Tibial nerve (tissue), 4 donors: ENCODE data around the gene KRTAP10-9. TPM values are rescaled to one million over a fixed set of nuclear protein-coding genes. Genes with fewer than 3 reads are reported as not detected.
"Not testable (repeated sequence)": the region's sequence is repeated elsewhere in the genome, so short reads cannot be mapped to it uniquely, and the experiment has no call there.

Experiments
- DNase-seq, 2 donors: peaks; one replicate each; pipeline ENCODE4 v3.0.0-alpha.2; 2019; ENCODE audit warnings: low spot score in 2 of 2
- H3K27ac ChIP-seq, 4 donors: fragments of 200-600 bp; sonication (generic) in 3 of 4; one replicate each; pipeline ENCODE4 v1.5.1; 2017 to 2019; ENCODE audit warnings: mild to moderate bottlenecking in 1 of 4
- H3K27me3 ChIP-seq, 2 donors: fragments of 200-600 bp; sonication (generic) in 1 of 2; one replicate each; pipeline versions ENCODE4 v1.5.1 to v1.6.0; 2017 to 2019
- H3K36me3 ChIP-seq, 3 donors: fragments of 200-600 bp; sonication (generic); one replicate each; pipeline ENCODE4 v1.5.1; 2018 to 2019
- H3K4me1 ChIP-seq, 4 donors: fragments of 200-600 bp; sonication (generic) in 3 of 4; one replicate each; pipeline ENCODE4 v1.5.1; 2017 to 2019
- H3K4me3 ChIP-seq, 4 donors: fragments of 200-600 bp; sonication (generic) in 3 of 4; one replicate each; pipeline ENCODE4 v1.5.1; 2017 to 2019; ENCODE audit warnings: mild to moderate bottlenecking in 1 of 4, moderate library complexity in 1 of 4
- H3K9me3 ChIP-seq, 4 donors: fragments of 200-600 bp; sonication (generic) in 3 of 4; one replicate each; pipeline ENCODE4 v1.5.1; 2017 to 2019
- EP300 ChIP-seq, 2 donors: sonication (generic); formaldehyde crosslinking; IDR thresholded peaks; one replicate each; pipeline ENCODE4 v1.6.1; 2017; ENCODE audit warnings: antibody characterized with exemption in 2 of 2, mild to moderate bottlenecking in 1 of 2
- POLR2A ChIP-seq, 2 donors: fragments of 450-650 bp; IDR thresholded peaks; one replicate each; pipeline ENCODE4 v1.6.1; 2017; ENCODE audit warnings: antibody characterized with exemption in 2 of 2, mild to moderate bottlenecking in 2 of 2, moderate library complexity in 2 of 2
- WGBS, 2 donors: methylation state at CpG; one replicate each; pipeline ENCODE4 v1.1.5; 2018; 5-methylcytosine and 5-hydroxymethylcytosine counted together
- total RNA-seq, 4 donors: library from RNA; depleted of rRNA; stranded (reverse); fragments of >200 nt; gene quantifications; one replicate each; pipeline ENCODE4 v1.1.0, GENCODE V29; 2016
- TF ChIP-seq, protein P1 (sequence below), 5 experiments: fragments of 200-600 bp in 3 of 5; fragments of 450-650 bp in 2 of 5; sonication (generic) in 3 of 5; IDR thresholded peaks; one replicate each; pipeline ENCODE4 v1.5.1; 2016 to 2019; ENCODE audit warnings: antibody characterized with exemption in 5 of 5, mild to moderate bottlenecking in 3 of 5, moderate library complexity in 2 of 5

KRTAP10-9 gene
- total RNA-seq, 4 donors from 2014 or later: not detected

DNA sequence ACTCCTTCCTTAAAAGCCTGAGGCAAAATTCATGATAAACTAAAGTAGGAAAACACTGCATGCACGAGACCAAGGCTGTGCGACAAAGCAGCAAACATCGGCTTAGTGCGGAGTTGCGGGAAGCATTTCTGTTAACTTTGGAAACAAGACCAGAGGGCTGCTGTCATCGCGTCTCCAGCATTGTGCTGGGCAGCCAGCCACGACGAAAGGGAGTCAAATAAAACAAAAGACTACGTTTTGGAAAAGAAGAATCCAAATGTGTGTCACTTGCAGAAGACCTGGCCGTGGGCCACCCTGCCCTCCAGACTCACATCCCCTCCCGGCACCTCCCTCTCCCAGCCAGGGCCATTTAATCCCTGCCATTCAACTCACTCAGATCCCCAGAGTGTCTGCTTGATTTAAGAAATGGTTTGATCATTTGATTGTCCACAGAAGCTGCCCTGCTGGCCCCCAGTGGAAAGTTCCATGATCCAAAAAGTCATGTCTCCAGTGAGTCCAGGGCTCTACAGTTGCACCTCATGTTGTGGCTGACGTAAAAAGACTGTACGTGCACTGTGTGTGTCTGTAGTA, 16.9 kb downstream of the KRTAP10-9 start:
- H3K27ac ChIP-seq: no peak overlapping the region
- 50 to 81% methylated on average over 14 of the region's 14 CpGs for WGBS, 2 donors
- H3K9me3 ChIP-seq: peaks cover 0 to 43% (median 4%) of the 10 kb centered on the region in 4 donors
- no peaks in the 10 kb centered on the region for H3K27me3 ChIP-seq
- no peak for DNase-seq
- no peak overlapping the region for H3K4me3 ChIP-seq
- no peaks in the 10 kb centered on the region for H3K4me1 ChIP-seq
- TF ChIP-seq POLR2A (IDR thresholded peaks at IDR 0.05): no peak
- TF ChIP-seq EP300 (IDR thresholded peaks at IDR 0.05): no peak
- TF ChIP-seq, protein P1, sequence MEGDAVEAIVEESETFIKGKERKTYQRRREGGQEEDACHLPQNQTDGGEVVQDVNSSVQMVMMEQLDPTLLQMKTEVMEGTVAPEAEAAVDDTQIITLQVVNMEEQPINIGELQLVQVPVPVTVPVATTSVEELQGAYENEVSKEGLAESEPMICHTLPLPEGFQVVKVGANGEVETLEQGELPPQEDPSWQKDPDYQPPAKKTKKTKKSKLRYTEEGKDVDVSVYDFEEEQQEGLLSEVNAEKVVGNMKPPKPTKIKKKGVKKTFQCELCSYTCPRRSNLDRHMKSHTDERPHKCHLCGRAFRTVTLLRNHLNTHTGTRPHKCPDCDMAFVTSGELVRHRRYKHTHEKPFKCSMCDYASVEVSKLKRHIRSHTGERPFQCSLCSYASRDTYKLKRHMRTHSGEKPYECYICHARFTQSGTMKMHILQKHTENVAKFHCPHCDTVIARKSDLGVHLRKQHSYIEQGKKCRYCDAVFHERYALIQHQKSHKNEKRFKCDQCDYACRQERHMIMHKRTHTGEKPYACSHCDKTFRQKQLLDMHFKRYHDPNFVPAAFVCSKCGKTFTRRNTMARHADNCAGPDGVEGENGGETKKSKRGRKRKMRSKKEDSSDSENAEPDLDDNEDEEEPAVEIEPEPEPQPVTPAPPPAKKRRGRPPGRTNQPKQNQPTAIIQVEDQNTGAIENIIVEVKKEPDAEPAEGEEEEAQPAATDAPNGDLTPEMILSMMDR (IDR thresholded peaks at IDR 0.05): no peak
- H3K36me3 ChIP-seq: no peaks in the 10 kb centered on the region

DNA sequence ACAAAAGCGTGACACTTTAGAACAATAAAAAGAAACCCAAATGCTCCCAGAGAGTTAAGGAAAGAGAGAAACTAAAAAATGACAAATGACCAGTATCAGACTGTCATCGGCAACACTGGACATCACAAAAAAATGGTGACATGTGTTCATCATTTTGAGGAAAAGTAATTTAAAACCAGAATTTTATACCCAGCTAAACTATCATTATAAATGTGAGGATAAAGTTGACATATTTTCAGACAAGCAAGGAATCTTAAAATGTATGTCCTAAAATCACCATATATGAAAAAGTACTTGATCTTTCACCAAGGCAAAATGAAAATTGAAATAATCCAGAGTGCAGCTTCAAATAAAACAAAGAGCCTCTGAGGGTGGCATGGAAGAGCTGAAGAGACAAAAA, 18.0 kb downstream of the KRTAP10-9 start:
- peaks cover 0 to 51% (median 4%) of the 10 kb centered on the region in 4 donors for H3K9me3 ChIP-seq
- 48 to 90% methylated on average over 2 of the region's 2 CpGs for WGBS, 2 donors
- no peaks in the 10 kb centered on the region for H3K27me3 ChIP-seq
- no peak overlapping the region for H3K4me3 ChIP-seq
- TF ChIP-seq, protein P1 (IDR thresholded peaks at IDR 0.05): no peak
- no peak for TF ChIP-seq POLR2A (IDR thresholded peaks at IDR 0.05)
- TF ChIP-seq EP300 (IDR thresholded peaks at IDR 0.05): no peak
- no peak overlapping the region for H3K27ac ChIP-seq
- H3K36me3 ChIP-seq: no peaks in the 10 kb centered on the region
- H3K4me1 ChIP-seq: no peaks in the 10 kb centered on the region
- no peak for DNase-seq

DNA sequence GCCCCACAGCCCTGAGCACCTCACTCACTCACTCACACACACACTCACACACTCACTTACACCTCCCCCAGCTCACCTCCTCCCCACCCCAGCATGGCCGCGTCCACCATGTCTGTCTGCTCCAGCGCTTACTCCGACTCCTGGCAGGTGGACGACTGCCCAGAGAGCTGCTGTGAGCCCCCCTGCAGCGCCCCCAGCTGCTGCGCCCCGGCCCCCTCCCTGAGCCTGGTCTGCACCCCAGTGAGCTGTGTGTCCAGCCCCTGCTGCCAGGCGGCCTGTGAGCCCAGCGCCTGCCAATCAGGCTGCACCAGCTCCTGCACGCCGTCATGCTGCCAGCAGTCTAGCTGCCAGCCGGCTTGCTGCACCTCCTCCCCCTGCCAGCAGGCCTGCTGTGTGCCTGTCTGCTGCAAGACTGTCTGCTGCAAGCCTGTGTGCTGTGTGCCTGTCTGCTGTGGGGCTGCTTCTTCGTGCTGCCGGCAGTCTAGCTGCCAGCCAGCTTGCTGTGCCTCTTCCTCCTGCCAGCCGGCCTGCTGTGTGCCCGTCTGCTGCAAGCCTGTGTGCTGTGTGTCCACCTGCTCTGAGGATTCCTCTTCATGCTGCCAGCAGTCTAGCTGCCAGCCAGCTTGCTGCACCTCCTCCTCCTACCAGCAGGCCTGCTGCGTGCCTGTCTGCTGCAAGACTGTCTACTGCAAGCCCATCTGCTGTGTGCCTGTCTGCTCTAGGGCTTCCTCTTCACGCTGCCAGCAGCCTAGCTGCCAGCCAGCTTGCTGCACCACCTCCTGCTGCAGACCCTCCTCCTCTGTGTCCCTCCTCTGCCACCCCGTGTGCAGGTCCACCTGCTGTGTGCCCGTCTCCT, 19.7 kb downstream of the KRTAP10-9 start, which contains the start of gene KRTAP10-11:
KRTAP10-11 (plus strand) TSS at position 49 of the 856 bp plus-strand sequence; CDS start at position 94, 45 bp downstream.
- not testable (repeated sequence) for H3K36me3 ChIP-seq, H3K4me3 ChIP-seq, H3K27ac ChIP-seq, H3K4me1 ChIP-seq, H3K27me3 ChIP-seq, DNase-seq
- H3K9me3 ChIP-seq: peaks cover 0 to 44% (median 4%) of the 10 kb centered on the region in 4 donors
- 75 to 77% methylated on average over 15 to 16 of the region's 21 CpGs for WGBS, 2 donors

DNA sequence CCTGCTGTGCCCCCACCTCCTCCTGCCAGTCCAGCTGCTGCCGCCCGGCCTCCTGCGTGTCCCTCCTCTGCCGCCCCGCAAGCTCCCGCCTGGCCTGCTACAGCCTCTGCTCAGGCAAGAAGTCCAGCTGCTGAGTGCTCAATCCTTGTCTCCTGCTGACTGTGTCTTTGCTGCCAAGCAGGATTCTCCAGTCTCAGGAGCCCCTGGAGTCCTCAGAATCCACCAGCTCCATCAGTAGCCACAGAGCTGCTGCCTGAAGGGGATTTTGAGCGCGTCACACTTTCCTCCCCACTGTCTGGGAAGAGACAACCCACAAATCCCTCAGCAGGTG, 20.3 kb downstream of the KRTAP10-9 start:
- WGBS, 2 donors: 52 to 64% methylated on average over 8 of the region's 8 CpGs
- no peak for DNase-seq
- Histone ChIP-seq H3K4me3 (no peak overlapping the region), H3K27ac (no peak overlapping the region), H3K27me3 (no peaks in the 10 kb centered on the region), H3K4me1 (no peaks in the 10 kb centered on the region), H3K36me3 (no peaks in the 10 kb centered on the region), H3K9me3 (peaks cover 0 to 41% (median 4%) of the 10 kb centered on the region in 4 donors)
- TF ChIP-seq EP300 (IDR thresholded peaks at IDR 0.05) (no peak), POLR2A (IDR thresholded peaks at IDR 0.05) (no peak)
- TF ChIP-seq, protein P1 (IDR thresholded peaks at IDR 0.05): no peak

DNA sequence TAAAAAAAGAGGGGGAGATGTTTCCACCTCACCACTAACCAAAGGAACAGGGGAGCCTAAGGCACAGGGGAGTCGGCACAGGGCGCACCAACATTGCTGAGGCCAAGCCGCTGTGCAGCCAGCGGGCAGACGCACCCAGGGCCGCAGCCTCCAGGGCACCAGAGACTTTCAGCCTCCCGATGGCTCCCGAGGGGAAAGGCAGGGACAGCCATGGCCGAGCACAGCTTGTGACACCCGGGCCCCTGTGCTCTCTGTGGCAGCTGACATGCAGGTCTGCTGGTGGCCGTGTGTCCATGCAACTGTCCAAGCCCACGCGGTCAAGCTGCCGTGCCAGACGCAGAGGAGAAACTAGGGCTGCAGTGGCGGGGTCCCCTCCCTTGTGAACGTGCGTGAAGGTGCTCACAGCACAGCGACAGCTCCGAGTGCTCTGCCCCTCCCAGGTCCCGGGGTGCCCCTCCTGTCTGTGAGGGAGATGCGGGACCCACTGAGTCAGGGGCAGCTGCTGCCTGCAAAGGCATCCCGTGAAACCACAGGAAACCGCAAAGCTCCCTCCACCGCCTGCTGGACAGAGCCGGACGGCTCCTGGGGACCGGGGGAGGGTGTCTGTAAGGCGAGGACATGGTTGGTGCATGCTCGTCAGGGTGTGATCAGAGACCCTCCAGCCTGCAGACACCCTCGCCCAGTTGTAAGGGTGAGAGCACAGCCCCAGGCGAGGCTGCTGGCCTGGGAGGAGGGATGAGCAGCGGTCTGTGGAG, 21.8 kb downstream of the KRTAP10-9 start:
- TF ChIP-seq, protein P1 (IDR thresholded peaks at IDR 0.05): no peak
- TF ChIP-seq EP300 (IDR thresholded peaks at IDR 0.05) (no peak), POLR2A (IDR thresholded peaks at IDR 0.05) (no peak)
- Histone ChIP-seq H3K27me3 (no peaks in the 10 kb centered on the region), H3K4me1 (no peaks in the 10 kb centered on the region), H3K36me3 (no peaks in the 10 kb centered on the region), H3K27ac (no peak overlapping the region), H3K4me3 (no peak overlapping the region), H3K9me3 (peaks cover 0 to 32% (median 4%) of the 10 kb centered on the region in 4 donors)
- 68 to 69% methylated on average over 26 to 28 of the region's 33 CpGs for WGBS, 2 donors
- no peak for DNase-seq
